Naive thymus-derived CD4-positive, alpha-beta T cell (primary cell): Measurements from ENCODE around the gene POU1F1. TPM values are rescaled to one million over a fixed set of nuclear protein-coding genes. Genes with fewer than 3 reads are reported as not detected.

ENCODE experiments used
- ATAC-seq: fragments of 150-1000 bp; cut with Tn5 transposase; 2 replicates; pipeline ENCODE4 v1.10.0; 2021; ENCODE audit warnings: mild to moderate bottlenecking, moderate library complexity
- CTCF ChIA-PET: fragments of 350-600 bp; sonication (Branson Sonifier 250); formaldehyde crosslinking; loops from one replicate; lab custom pipeline; 2021; ENCODE audit warnings: antibody characterized with exemption; lab: Charles Lee
- POLR2A ChIA-PET: fragments of 350-600 bp; sonication (Branson Sonifier 250); formaldehyde crosslinking; loops from one replicate; lab custom pipeline; 2021; ENCODE audit warnings: antibody characterized with exemption, inconsistent platforms; lab: Charles Lee
- DNase-seq, 9 donors: peaks; one replicate each; pipeline versions ENCODE4 v3.0.0 to v3.0.0-alpha.2; 2020 to 2022; ENCODE audit warnings: mixed read lengths in 1 of 9
- H3K27ac ChIP-seq: one replicate; pipeline ENCODE4 v1.7.0; 2013; ENCODE audit warnings: mild to moderate bottlenecking, low read depth, low read length, moderate library complexity
- H3K27me3 ChIP-seq, 2 donors: one replicate each; pipeline ENCODE4 v1.7.0; 2013; ENCODE audit warnings: low read length in 2 of 2, mild to moderate bottlenecking in 2 of 2, moderate library complexity in 2 of 2; ENCODE audit not compliant: control insufficient read depth in 2 of 2, insufficient read depth in 2 of 2
- H3K36me3 ChIP-seq, 3 experiments: 1 replicate in 2 of 3; 2 replicates in 1 of 3; pipeline ENCODE4 v1.7.0; 2013; ENCODE audit warnings: low read length in 3 of 3, mild to moderate bottlenecking in 3 of 3, moderate library complexity in 1 of 3; ENCODE audit not compliant: insufficient read depth in 3 of 3, control insufficient read depth in 2 of 3
- H3K4me1 ChIP-seq, 2 donors: one replicate each; pipeline ENCODE4 v1.7.0; 2013; ENCODE audit warnings: low read length in 2 of 2, mild to moderate bottlenecking in 2 of 2, moderate library complexity in 1 of 2; ENCODE audit not compliant: control insufficient read depth in 2 of 2, insufficient read depth in 2 of 2
- H3K4me3 ChIP-seq: 2 replicates; pipeline ENCODE4 v1.7.0; 2013; ENCODE audit warnings: mild to moderate bottlenecking, low read length
- H3K9me3 ChIP-seq, 3 experiments: 1 replicate in 2 of 3; 2 replicates in 1 of 3; pipeline ENCODE4 v1.7.0; 2013; ENCODE audit warnings: low read length in 3 of 3; ENCODE audit not compliant: control insufficient read depth in 2 of 3
- H3K27ac Mint-ChIP-seq, 9 donors: one replicate each; pipeline ENCODE4 v1.8.0; 2020 to 2022; ENCODE audit warnings: mixed read lengths in 9 of 9, mild to moderate bottlenecking in 8 of 9, moderate library complexity in 5 of 9, inconsistent platforms in 2 of 9
- H3K27me3 Mint-ChIP-seq, 5 donors: one replicate each; pipeline ENCODE4 v1.8.0; 2021 to 2022; ENCODE audit warnings: mixed read lengths in 5 of 5, mild to moderate bottlenecking in 1 of 5
- H3K36me3 Mint-ChIP-seq, 5 donors: one replicate each; pipeline ENCODE4 v1.8.0; 2020 to 2022; ENCODE audit warnings: mixed read lengths in 5 of 5, mild to moderate bottlenecking in 3 of 5, inconsistent platforms in 1 of 5
- H3K4me1 Mint-ChIP-seq, 7 donors: one replicate each; pipeline ENCODE4 v1.8.0; 2020 to 2022; ENCODE audit warnings: mixed read lengths in 7 of 7, mild to moderate bottlenecking in 3 of 7, inconsistent platforms in 1 of 7
- H3K4me3 Mint-ChIP-seq, 10 donors: one replicate each; pipeline ENCODE4 v1.8.0; 2020 to 2022; ENCODE audit warnings: mild to moderate bottlenecking in 10 of 10, mixed read lengths in 10 of 10, moderate library complexity in 6 of 10, inconsistent platforms in 2 of 10
- H3K9me3 Mint-ChIP-seq, 11 donors: one replicate each; pipeline ENCODE4 v1.8.0; 2020 to 2022; ENCODE audit warnings: mixed read lengths in 11 of 11, mild to moderate bottlenecking in 4 of 11, inconsistent platforms in 1 of 11, moderate library complexity in 1 of 11
- intact Hi-C, 2 donors: fragments of 100-400 bp; cut with micrococcal nuclease; formaldehyde crosslinking; loops; one replicate each; pipeline ENCODE4 v1.15.1; 2023
- polyA plus RNA-seq, 2 donors: library from polyadenylated mRNA; unstranded; fragments of 300-500 nt; fragmentation: Illumina TruSeq; gene quantifications; one replicate each; pipeline ENCODE4 v1.2.3, GENCODE V29; 2021
- total RNA-seq, 6 experiments: library from RNA in 5 of 6; stranded (reverse) in 5 of 6; gene quantifications; 1 replicate in 5 of 6; 2 replicates in 1 of 6; pipeline ENCODE4 v1.2.3 and lab custom pipeline; 2021 to 2026

POU1F1 gene, protein sequence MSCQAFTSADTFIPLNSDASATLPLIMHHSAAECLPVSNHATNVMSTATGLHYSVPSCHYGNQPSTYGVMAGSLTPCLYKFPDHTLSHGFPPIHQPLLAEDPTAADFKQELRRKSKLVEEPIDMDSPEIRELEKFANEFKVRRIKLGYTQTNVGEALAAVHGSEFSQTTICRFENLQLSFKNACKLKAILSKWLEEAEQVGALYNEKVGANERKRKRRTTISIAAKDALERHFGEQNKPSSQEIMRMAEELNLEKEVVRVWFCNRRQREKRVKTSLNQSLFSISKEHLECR
- total RNA-seq (not detected), polyA plus RNA-seq (not detected), total RNA-seq (lab: John Stamatoyannopoulos, UW) (not detected)

DNA sequence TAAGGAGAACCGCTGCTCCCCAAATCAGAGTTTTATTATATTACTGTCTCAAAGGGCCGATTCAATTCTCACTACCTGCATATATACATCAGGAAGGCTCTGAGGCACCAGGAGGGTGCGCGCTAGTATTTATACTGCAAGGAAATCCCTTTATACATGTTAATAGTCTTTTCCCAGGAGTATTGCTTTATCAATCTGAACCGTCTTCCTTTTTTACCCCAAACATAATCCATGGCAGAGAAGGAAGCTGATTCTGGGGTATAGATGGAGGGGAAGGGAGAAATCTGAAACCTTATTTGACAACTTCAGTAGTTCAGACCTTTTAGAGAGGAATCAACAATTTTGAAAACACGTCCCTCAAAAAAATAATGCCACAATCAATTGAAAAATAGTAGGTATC lies at the start of gene POU1F1:
POU1F1 (minus strand) TSS at position 101 of the 400 bp plus-strand sequence. CDS start 122 bp downstream, outside the sequence.
- Histone ChIP-seq H3K4me3 (no peak within 1 kb of the TSS), H3K36me3 (no peaks in the 10 kb centered on the region), H3K27ac (no peak within 1 kb of the TSS), H3K27me3 (no peaks in the 10 kb centered on the region), H3K4me1 (no peaks in the 10 kb centered on the region), H3K9me3 (no peaks in the 10 kb centered on the region)
- no peaks in the 10 kb centered on the region for H3K9me3 Mint-ChIP-seq
- intact Hi-C loops: no loop called here
- no peak for DNase-seq
- POLR2A ChIA-PET: no interaction called here
- peaks cover under 1 to 13% (median 2%) of the 10 kb centered on the region in 7 donors for H3K4me1 Mint-ChIP-seq
- H3K27me3 Mint-ChIP-seq: peaks cover 0 to 9% (median 0%) of the 10 kb centered on the region in 5 donors
- no peak for ATAC-seq
- H3K27ac Mint-ChIP-seq: no peak within 1 kb of the TSS
- CTCF ChIA-PET: no interaction called here
- H3K4me3 Mint-ChIP-seq: no peak within 1 kb of the TSS
- no peaks in the 10 kb centered on the region for H3K36me3 Mint-ChIP-seq

DNA sequence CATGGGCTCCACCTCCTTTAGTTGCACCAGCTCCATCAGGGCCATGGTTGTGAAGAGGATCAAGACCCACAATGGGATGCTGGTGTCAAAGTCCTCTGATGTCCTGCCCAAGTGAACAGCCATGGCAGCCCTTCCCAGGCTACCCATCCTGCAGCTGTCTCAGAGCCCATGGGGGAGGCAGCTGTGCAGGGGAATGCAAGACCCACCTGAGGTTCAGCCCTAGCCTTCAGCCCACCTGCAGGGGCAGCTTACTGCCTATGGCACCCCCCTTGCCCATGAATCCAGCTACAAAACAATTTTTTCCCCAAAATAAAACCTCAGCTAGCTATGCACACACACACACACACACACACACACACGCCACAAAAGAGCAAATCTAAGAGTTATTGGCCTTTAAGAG lies 48.2 kb upstream of the POU1F1 start:
- no peaks in the 10 kb centered on the region for H3K36me3 ChIP-seq
- H3K27me3 ChIP-seq: no peaks in the 10 kb centered on the region
- ChIA-PET POLR2A (no interaction called here), CTCF (no interaction called here)
- Mint-ChIP-seq H3K27ac (no peak overlapping the region), H3K27me3 (peaks cover 10 to 46% (median 27%) of the 10 kb centered on the region in 5 donors), H3K4me1 (no peaks in the 10 kb centered on the region), H3K9me3 (peaks cover 0 to 4% (median 0%) of the 10 kb centered on the region in 11 donors), H3K36me3 (peaks cover 0 to 3% (median 0%) of the 10 kb centered on the region in 5 donors), H3K4me3 (no peak overlapping the region)
- H3K4me1 ChIP-seq: no peaks in the 10 kb centered on the region
- no peak overlapping the region for H3K4me3 ChIP-seq
- no peak overlapping the region for H3K27ac ChIP-seq
- intact Hi-C loops: no loop called here
- H3K9me3 ChIP-seq: no peaks in the 10 kb centered on the region
- DNase-seq: no peak
- no peak for ATAC-seq

DNA sequence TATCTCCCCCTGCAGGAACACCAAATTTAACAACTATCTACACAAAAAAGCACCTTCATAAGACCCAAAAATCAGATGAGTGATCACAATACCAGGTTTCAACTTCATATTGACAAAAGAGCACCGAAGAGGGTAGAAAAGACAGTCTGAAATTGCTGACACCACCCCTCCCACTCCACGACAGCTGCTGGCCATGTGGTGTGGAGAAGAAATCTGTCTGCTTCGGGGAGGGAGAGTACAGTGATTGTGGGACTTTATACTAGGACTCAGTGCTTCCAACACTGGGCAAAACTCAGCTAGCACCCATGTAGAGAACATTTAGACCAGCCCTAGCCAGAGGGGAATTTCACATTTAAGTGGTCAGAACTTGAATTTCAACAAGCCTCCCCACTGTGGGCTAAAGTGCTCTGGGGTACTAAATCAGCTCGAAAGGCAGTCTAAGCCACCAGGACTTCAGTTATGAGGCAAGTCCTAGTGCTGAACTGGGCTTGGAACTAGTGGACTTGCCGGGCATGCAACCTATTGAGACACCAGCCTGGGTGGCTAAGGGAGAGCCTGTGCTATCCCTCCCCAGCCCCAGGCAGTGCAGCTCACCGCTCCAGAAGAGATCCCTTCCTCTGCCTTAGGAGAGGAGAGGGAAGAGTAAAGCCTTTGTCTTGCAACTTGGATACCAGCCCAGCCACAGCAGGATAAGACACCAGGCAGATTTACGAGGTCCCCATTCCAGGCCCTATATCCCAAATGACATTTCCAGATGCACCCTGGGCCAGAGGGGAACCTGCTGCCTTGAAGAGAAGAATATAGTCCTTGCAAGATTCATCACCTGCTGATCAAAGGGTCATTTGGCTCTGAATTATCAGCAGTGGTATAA lies 44.6 kb upstream of the POU1F1 start:
- H3K4me1 ChIP-seq: no peaks in the 10 kb centered on the region
- no peak overlapping the region for H3K4me3 ChIP-seq
- H3K27me3 ChIP-seq: no peaks in the 10 kb centered on the region
- Mint-ChIP-seq H3K36me3 (peaks cover 0 to 3% (median 0%) of the 10 kb centered on the region in 5 donors), H3K27ac (no peak overlapping the region), H3K27me3 (peaks cover 7 to 48% (median 25%) of the 10 kb centered on the region in 5 donors), H3K4me3 (no peak overlapping the region), H3K4me1 (no peaks in the 10 kb centered on the region), H3K9me3 (peaks cover 0 to 4% (median 0%) of the 10 kb centered on the region in 11 donors)
- no peaks in the 10 kb centered on the region for H3K9me3 ChIP-seq
- ChIA-PET POLR2A (interaction anchor here (0.6 kb wide), 1 partner anchor 9 kb away, joined by 3 read pairs; no protein-coding TSS in a partner anchor), CTCF (interaction anchor here (0.8 kb wide), 1 partner anchor 30 kb away, joined by 3 read pairs; no protein-coding TSS in a partner anchor)
- DNase-seq (no peak), ATAC-seq (no peak)
- no peaks in the 10 kb centered on the region for H3K36me3 ChIP-seq
- intact Hi-C loops: no loop called here
- no peak overlapping the region for H3K27ac ChIP-seq

DNA sequence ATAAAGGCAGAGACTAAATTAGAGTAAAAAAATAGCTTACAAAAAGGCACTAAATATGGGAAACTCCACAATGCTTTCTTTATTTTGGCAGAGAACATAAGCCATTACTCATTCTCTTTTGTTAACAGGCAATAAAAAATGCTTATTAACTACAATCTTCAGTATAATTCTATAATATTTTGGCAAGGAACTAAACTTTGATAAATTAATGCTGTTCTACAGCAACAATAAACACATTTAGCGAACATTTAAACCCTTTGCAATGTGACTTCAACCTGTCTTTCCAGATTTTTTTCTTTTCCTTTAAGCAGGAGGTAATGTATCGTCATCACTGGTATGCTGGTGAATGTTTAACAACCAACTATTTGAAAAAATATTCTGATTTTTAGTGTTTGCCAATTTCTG lies 42.2 kb upstream of the POU1F1 start:
- Histone ChIP-seq H3K4me1 (no peaks in the 10 kb centered on the region), H3K27me3 (no peaks in the 10 kb centered on the region), H3K9me3 (no peaks in the 10 kb centered on the region), H3K36me3 (no peaks in the 10 kb centered on the region), H3K27ac (no peak overlapping the region), H3K4me3 (no peak overlapping the region)
- Mint-ChIP-seq H3K27ac (no peak overlapping the region), H3K4me3 (no peak overlapping the region), H3K27me3 (peaks cover 2 to 37% (median 22%) of the 10 kb centered on the region in 5 donors), H3K4me1 (no peaks in the 10 kb centered on the region), H3K36me3 (no peaks in the 10 kb centered on the region), H3K9me3 (peaks cover 0 to 2% (median 0%) of the 10 kb centered on the region in 11 donors)
- intact Hi-C loops: no loop called here
- ATAC-seq (no peak), DNase-seq (no peak)
- POLR2A ChIA-PET: no interaction called here
- CTCF ChIA-PET: no interaction called here

DNA sequence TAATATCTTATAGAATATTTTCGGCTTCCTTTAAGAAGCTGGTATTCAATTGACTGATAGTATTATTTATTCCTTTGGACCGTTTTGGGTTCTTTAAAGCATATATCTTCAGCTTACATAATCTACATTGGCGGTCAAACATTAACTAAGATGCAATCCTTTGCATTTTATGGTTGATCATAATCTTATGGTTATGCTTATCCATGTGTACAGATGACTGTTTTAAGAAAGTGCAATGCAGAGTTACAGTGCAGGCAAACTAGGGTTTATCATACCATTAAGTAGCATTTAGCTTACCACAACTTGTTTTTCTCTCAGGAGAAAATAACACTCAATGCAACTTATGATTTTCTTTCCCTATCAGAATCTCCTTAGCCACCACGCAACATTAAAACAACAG lies 41.4 kb upstream of the POU1F1 start:
- H3K9me3 Mint-ChIP-seq: no peaks in the 10 kb centered on the region
- intact Hi-C loops: no loop called here
- POLR2A ChIA-PET: interaction anchor here (0.6 kb wide), 1 partner anchor 920 kb away, joined by 4 read pairs; no protein-coding TSS in a partner anchor
- no peaks in the 10 kb centered on the region for H3K4me1 Mint-ChIP-seq
- Histone ChIP-seq H3K36me3 (no peaks in the 10 kb centered on the region), H3K9me3 (no peaks in the 10 kb centered on the region), H3K27ac (no peak overlapping the region), H3K4me1 (no peaks in the 10 kb centered on the region), H3K27me3 (no peaks in the 10 kb centered on the region), H3K4me3 (no peak overlapping the region)
- CTCF ChIA-PET: no interaction called here
- no peak overlapping the region for H3K27ac Mint-ChIP-seq
- ATAC-seq (no peak), DNase-seq (no peak)
- no peaks in the 10 kb centered on the region for H3K36me3 Mint-ChIP-seq
- peaks cover 2 to 28% (median 17%) of the 10 kb centered on the region in 5 donors for H3K27me3 Mint-ChIP-seq
- no peak overlapping the region for H3K4me3 Mint-ChIP-seq

- ChIA-PET CTCF (no interaction called here), POLR2A (no interaction called here)
- H3K4me1 Mint-ChIP-seq: no peaks in the 10 kb centered on the region
- H3K36me3 ChIP-seq: no peaks in the 10 kb centered on the region
- H3K27me3 ChIP-seq: no peaks in the 10 kb centered on the region
- no peak overlapping the region for H3K27ac ChIP-seq
- peaks cover 0 to 7% (median 4%) of the 10 kb centered on the region in 5 donors for H3K27me3 Mint-ChIP-seq
- no peaks in the 10 kb centered on the region for H3K4me1 ChIP-seq
- intact Hi-C loops: no loop called here
- no peaks in the 10 kb centered on the region for H3K36me3 Mint-ChIP-seq
- no peak overlapping the region for H3K4me3 ChIP-seq
- ATAC-seq (no peak), DNase-seq (no peak)
- no peak overlapping the region for H3K4me3 Mint-ChIP-seq
- no peaks in the 10 kb centered on the region for H3K9me3 ChIP-seq
- H3K9me3 Mint-ChIP-seq: no peaks in the 10 kb centered on the region
- no peak overlapping the region for H3K27ac Mint-ChIP-seq
Observed at GRCh38 chr3:87313641-87314040, 37.3 kb upstream of the POU1F1 start.
